LNCAP (cell line): ENCODE data around the gene CMC2.

Experiments used
- TF ChIP-seq, protein P1 (sequence below): fragments of 450-650 bp; IDR thresholded peaks from 2 replicates; pipeline ENCODE4 v1.5.1; 2017; ENCODE audit warnings: mild to moderate bottlenecking

CMC2 gene

DNA sequence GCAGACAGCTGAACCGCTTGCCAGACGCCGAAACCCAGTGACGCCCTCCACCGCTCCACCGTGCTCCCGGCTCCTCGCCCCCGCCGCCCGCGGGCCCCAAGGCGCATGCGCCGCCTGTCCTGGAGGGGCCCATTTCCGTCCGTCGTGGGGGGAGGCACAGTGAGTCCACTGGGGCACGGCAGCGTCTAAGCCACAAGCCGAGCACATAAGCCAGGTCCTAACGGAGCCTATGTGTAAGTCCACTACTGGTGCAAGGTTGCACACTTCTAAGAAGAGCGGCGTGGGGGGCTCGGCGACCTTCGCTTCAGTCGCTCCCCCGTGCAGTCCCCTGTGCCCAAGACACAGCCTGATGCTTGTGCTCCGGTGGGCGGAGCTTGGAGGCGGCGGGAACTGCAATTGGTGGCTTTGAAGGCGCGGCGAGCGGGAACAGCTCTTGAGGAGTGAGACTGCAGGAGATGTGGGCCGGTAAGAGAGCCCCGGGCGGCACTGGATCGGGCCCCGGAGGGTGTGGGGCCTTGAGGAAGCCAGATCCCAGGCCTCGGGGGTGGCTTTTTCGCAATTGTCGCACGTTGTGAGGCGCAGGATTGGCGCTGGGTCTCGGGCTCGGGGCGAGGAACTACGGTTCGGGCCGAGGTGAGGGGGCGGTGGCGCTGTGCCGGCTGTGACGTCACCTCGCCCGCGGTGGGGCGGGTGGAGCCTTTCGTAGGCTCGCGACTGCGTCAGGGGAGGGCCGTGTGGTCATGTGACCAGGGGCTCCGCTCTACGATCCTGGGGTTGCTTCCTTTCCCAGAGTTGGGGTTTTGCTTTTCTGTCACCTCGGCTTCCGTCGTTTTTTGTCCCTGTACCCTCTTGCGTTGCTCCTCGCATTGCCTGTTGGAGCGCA is at the start of gene CMC2, which contains the start of gene CENPN:
CMC2 (minus strand) TSS at position 73 of the 883 bp plus-strand sequence. CDS start 9,491 bp downstream, outside the sequence.
CENPN (plus strand) TSS at position 402 of the 883 bp plus-strand sequence. CDS start 4,726 bp downstream, outside the sequence.
- TF ChIP-seq, protein P1, sequence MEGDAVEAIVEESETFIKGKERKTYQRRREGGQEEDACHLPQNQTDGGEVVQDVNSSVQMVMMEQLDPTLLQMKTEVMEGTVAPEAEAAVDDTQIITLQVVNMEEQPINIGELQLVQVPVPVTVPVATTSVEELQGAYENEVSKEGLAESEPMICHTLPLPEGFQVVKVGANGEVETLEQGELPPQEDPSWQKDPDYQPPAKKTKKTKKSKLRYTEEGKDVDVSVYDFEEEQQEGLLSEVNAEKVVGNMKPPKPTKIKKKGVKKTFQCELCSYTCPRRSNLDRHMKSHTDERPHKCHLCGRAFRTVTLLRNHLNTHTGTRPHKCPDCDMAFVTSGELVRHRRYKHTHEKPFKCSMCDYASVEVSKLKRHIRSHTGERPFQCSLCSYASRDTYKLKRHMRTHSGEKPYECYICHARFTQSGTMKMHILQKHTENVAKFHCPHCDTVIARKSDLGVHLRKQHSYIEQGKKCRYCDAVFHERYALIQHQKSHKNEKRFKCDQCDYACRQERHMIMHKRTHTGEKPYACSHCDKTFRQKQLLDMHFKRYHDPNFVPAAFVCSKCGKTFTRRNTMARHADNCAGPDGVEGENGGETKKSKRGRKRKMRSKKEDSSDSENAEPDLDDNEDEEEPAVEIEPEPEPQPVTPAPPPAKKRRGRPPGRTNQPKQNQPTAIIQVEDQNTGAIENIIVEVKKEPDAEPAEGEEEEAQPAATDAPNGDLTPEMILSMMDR, result no peak

DNA sequence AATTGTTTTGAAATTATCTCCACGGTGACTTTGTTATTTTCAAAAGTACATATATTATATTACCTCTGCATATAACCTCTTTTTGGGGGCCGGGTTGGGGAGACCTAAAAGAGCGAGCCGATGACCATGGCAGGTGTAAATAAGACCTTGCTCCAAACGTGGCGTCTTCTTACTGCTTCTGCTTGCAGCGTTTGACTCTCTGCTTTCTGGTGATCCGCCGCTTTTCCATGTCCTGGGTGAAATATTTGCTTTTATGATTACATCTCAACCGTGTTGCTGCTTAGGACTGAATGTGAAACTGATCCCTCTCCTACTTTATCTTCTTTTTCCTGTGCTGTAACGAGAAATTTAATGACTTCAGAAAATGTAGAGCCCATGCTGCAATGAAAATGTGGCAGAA is 47.1 kb upstream of the CMC2 start:
- TF ChIP-seq, protein P1, result no peak

DNA sequence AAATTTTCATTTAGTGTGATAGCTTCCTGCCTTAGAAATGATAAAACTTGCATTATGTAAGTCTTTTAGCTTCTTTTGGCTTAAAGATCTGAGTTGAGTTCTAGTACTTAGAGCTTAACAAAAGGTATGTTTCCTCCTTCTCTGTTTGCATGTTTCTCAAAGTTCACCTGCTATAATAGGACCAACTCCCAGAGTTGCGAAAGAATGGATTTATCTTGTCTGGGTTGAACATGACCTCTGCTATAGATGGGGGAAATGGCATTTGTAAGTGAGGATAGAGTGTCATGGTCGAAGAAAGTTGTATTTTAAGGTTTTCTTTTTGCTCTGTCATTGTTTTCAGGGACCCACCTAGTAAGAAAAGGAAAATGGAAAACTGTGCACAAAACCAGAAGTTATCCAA is 36.1 kb upstream of the CMC2 start:
- TF ChIP-seq, protein P1, result no peak

DNA sequence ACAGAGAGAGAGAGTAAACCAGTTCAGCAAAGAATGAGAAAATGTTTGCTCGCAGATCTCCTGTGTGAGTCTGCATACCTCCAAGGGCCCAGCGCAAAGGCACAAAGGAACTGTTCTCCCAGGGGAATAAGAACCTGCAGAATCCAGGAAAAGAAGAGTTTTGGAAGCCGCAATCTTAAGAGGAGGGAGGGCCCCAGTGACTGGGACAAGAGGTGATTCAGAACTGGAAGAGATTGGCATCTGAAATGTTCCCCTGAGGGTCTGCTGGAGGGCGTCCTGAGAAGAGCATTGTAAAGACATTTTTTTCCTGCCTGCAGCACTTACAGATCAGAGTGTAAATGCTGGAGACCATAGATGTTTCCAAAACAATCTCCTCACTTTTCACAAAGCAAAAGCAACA is 35.0 kb upstream of the CMC2 start:
- TF ChIP-seq, protein P1, result no peak

DNA sequence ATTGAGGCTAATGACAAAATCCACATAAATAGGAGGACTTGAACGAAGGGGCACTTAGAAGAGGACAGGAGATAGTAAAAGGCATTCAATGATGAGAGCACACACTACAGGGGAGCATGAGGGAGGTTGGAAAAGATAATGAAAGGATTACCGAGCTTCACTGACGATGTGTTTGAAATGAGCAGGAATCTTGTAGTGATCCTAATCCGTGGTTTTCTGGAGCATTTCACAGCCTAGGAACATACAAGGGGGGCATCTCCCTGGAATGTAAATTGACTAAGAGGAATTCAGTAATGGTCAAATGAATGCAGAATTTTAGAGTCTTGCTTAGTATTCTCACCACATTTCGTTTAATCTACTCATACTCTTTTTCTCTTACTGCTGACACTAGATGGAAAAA is 34.2 kb upstream of the CMC2 start:
- TF ChIP-seq, protein P1, result no peak

DNA sequence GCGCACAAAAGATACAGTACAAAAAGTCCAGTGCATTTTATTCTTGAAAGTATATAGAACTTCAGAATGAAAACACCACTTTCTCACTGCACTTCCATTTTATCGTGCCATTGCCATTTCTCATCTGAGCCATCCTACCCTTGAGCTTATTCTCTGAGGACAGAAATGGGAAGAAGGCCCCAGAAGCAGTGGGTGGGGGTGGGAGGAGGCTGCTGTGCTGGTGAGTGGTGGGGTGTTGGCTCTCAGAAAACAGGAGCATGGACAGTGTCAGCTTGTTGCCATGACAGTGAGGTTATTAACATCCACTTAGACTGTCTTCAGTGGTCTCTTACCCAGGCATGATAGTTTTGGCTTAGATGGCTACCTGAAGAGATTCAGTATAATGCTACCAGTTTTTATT is 33.4 kb upstream of the CMC2 start:
- TF ChIP-seq, protein P1, result no peak

DNA sequence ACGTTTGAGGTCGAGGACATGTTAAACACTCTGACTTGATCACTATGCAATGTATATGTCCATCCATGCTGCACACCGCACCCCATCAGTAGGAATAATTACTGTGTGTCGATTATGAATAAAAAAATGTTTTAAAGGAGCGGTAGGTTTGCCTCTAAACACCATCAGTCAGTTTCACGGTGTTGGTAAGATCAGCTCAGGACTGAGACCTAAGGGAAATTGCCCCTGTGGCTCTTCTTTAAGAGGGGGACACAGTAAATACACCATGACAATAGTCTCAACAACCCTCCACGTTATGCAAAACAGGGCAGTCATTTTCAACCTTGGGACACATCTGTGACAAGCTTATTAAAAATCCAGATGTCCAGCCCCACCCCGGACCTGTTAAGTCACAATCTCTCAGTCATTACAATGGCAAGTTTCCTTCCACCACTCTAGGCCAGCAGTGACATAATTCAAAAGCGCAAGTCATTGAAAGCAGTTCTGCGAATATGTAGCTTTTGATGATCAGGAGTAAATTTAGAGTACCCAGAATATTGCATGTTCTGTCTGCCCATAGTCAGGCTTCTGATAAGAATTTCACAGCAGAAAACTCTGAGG is 30.2 kb upstream of the CMC2 start:
- TF ChIP-seq, protein P1, result no peak
